Activated CD4-positive, alpha-beta memory T cell treated with anti-CD3 and anti-CD28 coated beads for 36 hours (primary cell): Measurements from ENCODE around the gene MOB2. TPM values are rescaled to one million over a fixed set of nuclear protein-coding genes. Genes with fewer than 3 reads are reported as not detected.

Experiments
- CTCF ChIA-PET: fragments of 350-600 bp; sonication (Branson Sonifier 250); formaldehyde crosslinking; loops from one replicate; lab custom pipeline; 2021; ENCODE audit warnings: antibody characterized with exemption, inconsistent platforms; lab: Charles Lee
- POLR2A ChIA-PET: fragments of 350-600 bp; sonication (Branson Sonifier 250); formaldehyde crosslinking; loops from one replicate; lab custom pipeline; 2021; ENCODE audit warnings: antibody characterized with exemption; lab: Charles Lee
- DNase-seq: peaks from one replicate; pipeline ENCODE4 v3.0.0-alpha.2; 2020
- H3K27ac Mint-ChIP-seq: one replicate; pipeline ENCODE4 v1.8.0; 2021; ENCODE audit warnings: mixed read lengths
- H3K27me3 Mint-ChIP-seq: one replicate; pipeline ENCODE4 v1.8.0; 2021; ENCODE audit warnings: mixed read lengths
- H3K36me3 Mint-ChIP-seq: one replicate; pipeline ENCODE4 v1.8.0; 2021; ENCODE audit warnings: mixed read lengths
- H3K4me1 Mint-ChIP-seq: one replicate; pipeline ENCODE4 v1.8.0; 2021; ENCODE audit warnings: low read depth, mixed read lengths
- H3K4me3 Mint-ChIP-seq: one replicate; pipeline ENCODE4 v1.8.0; 2021; ENCODE audit warnings: mild to moderate bottlenecking, mixed read lengths
- H3K9me3 Mint-ChIP-seq: one replicate; pipeline ENCODE4 v1.8.0; 2021; ENCODE audit warnings: mixed read lengths
- intact Hi-C: fragments of 100-400 bp; cut with micrococcal nuclease; formaldehyde crosslinking; loops from one replicate; pipeline ENCODE4 v1.15.1; 2023
- total RNA-seq, 2 experiments: library from RNA; stranded (reverse); gene quantifications; one replicate each; pipeline ENCODE4 v1.2.3, GENCODE V29; 2021

MOB2 gene
- total RNA-seq, 2 experiments from 2014 or later, result 15.9 to 17.9 TPM

DNA sequence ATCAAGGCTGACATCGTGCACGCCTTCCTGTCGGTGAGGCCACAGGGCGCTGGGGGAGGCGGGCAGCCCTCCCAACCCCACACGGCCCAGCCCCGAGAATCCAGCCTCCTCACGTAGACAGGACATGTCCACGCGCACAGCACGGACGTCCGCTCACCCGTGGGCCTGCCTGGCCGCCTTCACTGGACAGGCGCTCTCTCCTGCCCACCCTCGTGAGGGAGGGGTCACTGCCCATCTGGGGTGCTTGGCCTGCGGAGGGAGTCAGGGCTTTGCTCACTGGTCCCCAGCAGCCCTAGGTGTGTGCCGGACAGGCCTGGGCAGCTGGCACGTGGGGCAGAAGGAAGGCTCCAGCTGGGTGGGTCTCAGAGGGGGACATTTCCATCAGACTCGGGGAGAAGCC, 32.0 kb downstream of the MOB2 start:
- DNase-seq, result no peak
- ChIA-PET POLR2A (no interaction called here), CTCF (interaction anchor here (1.5 to 4.4 kb wide), 3 partner anchors 38 to 120 kb away, joined by 7 to 21 read pairs (median 8); no protein-coding TSS in a partner anchor)
- Mint-ChIP-seq H3K9me3 (no peaks in the 10 kb centered on the region), H3K27me3 (no peaks in the 10 kb centered on the region), H3K36me3 (no peaks in the 10 kb centered on the region), H3K27ac (no peak overlapping the region), H3K4me1 (no peaks in the 10 kb centered on the region), H3K4me3 (no peak overlapping the region)
- intact Hi-C loops, result no loop called here

DNA sequence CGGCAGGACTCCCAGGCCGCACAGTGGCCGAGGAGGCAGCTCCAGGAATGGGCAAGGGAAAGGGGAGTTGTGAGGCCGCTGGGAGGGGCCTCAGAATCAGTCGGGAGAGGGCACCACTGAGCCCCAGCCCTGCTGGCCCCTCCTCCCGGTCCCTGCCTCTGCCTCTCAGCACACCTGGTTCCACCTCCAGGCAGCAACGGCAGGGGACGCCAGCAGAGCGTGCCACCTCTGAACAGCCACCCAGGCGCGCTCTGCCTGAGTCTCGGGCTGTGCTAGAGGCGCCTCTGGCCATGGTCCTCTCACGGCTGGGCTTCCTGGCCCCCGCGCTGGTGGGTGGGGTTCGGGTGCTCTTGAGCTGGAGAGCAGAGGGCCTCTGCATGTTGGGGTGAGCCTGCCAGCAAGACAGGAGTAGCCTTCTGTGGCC, 33.0 kb downstream of the MOB2 start:
- no peaks in the 10 kb centered on the region for H3K9me3 Mint-ChIP-seq
- no peaks in the 10 kb centered on the region for H3K27me3 Mint-ChIP-seq
- intact Hi-C loops, result loop anchor here (1.0 to 2.0 kb wide), 2 partner anchors 63 to 121 kb away; no protein-coding TSS in a partner anchor
- no peak overlapping the region for H3K27ac Mint-ChIP-seq
- H3K36me3 Mint-ChIP-seq, result no peaks in the 10 kb centered on the region
- CTCF ChIA-PET, result interaction anchor here (1.5 to 4.4 kb wide), 3 partner anchors 39 to 121 kb away, joined by 7 to 21 read pairs (median 8); no protein-coding TSS in a partner anchor
- H3K4me1 Mint-ChIP-seq, result no peaks in the 10 kb centered on the region
- no peak overlapping the region for H3K4me3 Mint-ChIP-seq
- POLR2A ChIA-PET, result no interaction called here
- peak; percentile 83 for DNase-seq

DNA sequence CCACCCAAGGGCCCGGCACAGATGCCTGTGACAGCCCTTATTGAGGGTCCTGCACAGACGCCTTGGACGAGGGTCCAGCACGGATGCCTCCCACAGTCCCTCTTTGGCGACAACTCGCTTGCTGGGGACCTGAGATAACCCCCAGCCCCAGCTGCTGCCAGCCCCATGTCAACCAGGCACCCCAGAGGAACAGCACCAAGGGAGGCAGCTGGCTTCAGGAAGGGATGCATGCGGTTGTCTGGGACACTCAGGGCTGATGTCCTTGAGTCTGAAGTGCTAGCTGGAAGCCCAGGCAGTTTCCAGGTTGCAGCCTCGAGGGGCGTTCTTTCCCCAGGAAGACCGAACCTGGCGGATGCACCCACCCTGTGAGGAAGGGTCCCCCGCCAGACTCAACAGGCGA, 33.8 kb downstream of the MOB2 start:
- ChIA-PET CTCF (interaction anchor here (0.7 to 4.4 kb wide), 3 partner anchors 40 to 122 kb away, joined by 3 to 21 read pairs (median 8); no protein-coding TSS in a partner anchor), POLR2A (no interaction called here)
- Mint-ChIP-seq H3K36me3 (no peaks in the 10 kb centered on the region), H3K9me3 (no peaks in the 10 kb centered on the region), H3K4me3 (no peak overlapping the region), H3K27ac (no peak overlapping the region), H3K27me3 (no peaks in the 10 kb centered on the region), H3K4me1 (no peaks in the 10 kb centered on the region)
- intact Hi-C loops, result loop anchor here (1.0 to 2.0 kb wide), 2 partner anchors 64 to 122 kb away; no protein-coding TSS in a partner anchor
- DNase-seq, result no peak

DNA sequence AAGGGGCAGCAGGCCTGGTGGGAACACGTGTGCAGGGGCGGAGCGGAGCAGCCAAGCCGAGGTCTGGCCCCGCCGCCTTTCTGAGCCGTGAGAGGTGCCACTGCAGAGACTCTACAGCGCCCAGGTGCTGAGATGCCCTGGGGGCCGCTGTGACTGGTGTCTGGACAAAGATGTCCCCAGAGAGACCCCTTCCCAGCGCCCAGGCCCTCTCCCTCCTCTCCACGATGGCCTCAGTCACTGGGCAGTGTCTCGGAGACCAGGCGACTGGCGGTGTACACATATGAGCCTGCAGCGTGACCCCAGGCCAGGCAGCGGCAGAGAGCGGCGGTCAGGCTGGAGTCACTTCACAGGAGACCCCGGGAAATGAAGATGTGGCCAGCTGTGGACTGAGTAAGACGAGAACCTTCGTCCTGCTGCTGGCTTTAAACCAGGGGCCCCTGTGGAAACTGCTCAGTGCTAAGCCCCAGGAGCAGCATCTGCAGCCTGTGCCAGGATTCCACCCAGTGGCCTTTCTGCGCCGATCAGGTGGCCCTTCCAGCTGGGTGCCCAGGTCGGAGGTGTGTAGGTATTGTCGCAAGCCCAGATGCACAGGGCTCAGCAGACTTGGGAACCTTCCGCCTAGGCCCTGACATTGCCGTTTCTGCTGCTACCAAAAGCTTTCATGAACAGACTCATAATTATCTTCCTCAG, 34.7 kb downstream of the MOB2 start:
- intact Hi-C loops, result loop anchor here (2.0 kb wide), 1 partner anchor 65 kb away; no protein-coding TSS in a partner anchor
- H3K9me3 Mint-ChIP-seq, result no peaks in the 10 kb centered on the region
- H3K36me3 Mint-ChIP-seq, result no peaks in the 10 kb centered on the region
- POLR2A ChIA-PET, result interaction anchor here (0.6 kb wide), 1 partner anchor 123 kb away, joined by 3 read pairs; no protein-coding TSS in a partner anchor
- no peak overlapping the region for H3K4me3 Mint-ChIP-seq
- CTCF ChIA-PET, result interaction anchor here (4.4 kb wide), 1 partner anchor 123 kb away, joined by 21 read pairs; no protein-coding TSS in a partner anchor
- no peaks in the 10 kb centered on the region for H3K4me1 Mint-ChIP-seq
- no peaks in the 10 kb centered on the region for H3K27me3 Mint-ChIP-seq
- no peak for DNase-seq
- no peak overlapping the region for H3K27ac Mint-ChIP-seq

DNA sequence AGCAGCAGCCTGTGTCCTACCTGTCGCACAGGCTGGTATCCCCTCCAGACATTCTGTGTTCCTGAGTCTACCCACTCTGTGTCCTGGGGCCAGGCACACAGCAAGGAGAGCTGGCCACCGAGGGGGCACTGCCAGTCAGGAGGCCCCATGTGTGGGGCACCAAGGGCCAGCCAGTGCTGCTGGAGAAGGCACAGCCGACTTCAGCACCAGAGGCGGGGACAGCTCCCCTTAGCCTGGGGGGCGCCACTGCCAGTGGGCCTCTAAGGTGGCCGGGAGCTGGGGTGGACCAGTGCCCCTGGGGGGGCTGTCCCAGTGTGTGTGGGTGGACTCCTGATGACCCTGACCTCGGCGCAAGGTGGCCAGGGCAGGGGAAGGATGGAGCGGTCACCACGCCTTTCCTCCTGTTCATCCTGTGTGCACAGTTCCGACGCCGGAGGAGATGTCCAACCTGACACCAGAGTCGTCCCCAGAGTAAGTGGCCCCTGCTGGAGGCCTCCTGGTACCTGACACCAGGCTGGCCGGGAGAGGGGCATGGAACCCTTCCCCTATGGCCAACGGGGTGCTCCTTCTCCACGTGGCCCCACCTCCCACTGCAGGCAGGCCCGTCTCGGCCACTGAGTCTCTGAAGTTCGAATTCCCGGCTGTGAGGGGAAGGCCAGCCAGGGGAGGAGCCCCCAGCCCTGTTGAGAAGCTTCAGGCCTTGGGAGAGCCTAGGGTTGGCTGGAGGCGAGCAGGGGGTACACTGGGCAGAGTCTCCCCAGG, 35.4 kb downstream of the MOB2 start:
- intact Hi-C loops, result no loop called here
- H3K27me3 Mint-ChIP-seq, result no peaks in the 10 kb centered on the region
- no peaks in the 10 kb centered on the region for H3K36me3 Mint-ChIP-seq
- no peaks in the 10 kb centered on the region for H3K4me1 Mint-ChIP-seq
- no peak for DNase-seq
- CTCF ChIA-PET, result interaction anchor here (0.7 kb wide), 1 partner anchor 124 kb away, joined by 3 read pairs; no protein-coding TSS in a partner anchor
- no peaks in the 10 kb centered on the region for H3K9me3 Mint-ChIP-seq
- H3K4me3 Mint-ChIP-seq, result no peak overlapping the region
- H3K27ac Mint-ChIP-seq, result no peak overlapping the region
- POLR2A ChIA-PET, result no interaction called here

DNA sequence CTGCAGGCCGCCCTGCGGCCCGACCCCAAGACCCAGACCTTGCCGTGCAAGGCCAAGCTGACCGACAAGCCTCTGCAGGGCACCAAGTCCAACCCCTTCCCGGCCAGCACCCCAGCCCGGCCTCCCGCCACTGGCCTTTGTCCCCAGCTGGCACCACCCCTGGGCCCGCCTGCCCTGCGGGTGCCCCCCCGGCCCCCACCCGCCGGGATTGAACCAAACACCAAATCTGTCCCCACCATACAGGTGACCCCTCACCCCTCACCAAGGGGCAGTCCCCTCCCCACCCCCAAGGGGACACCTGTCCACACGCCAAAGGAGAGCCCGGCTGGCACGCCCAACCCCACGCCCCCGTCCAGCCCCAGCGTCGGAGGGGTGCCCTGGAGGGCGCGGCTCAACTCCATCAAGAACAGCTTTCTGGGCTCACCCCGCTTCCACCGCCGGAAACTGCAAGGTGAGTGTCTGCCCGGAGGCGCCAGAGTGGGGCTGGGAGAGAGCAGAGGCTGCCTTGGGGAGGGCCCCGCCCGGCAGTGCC, 36.2 kb downstream of the MOB2 start:
- no peaks in the 10 kb centered on the region for H3K36me3 Mint-ChIP-seq
- no peak for DNase-seq
- no peaks in the 10 kb centered on the region for H3K27me3 Mint-ChIP-seq
- no peak overlapping the region for H3K27ac Mint-ChIP-seq
- intact Hi-C loops, result no loop called here
- no peaks in the 10 kb centered on the region for H3K4me1 Mint-ChIP-seq
- ChIA-PET POLR2A (no interaction called here), CTCF (no interaction called here)
- no peak overlapping the region for H3K4me3 Mint-ChIP-seq
- H3K9me3 Mint-ChIP-seq, result no peaks in the 10 kb centered on the region

DNA sequence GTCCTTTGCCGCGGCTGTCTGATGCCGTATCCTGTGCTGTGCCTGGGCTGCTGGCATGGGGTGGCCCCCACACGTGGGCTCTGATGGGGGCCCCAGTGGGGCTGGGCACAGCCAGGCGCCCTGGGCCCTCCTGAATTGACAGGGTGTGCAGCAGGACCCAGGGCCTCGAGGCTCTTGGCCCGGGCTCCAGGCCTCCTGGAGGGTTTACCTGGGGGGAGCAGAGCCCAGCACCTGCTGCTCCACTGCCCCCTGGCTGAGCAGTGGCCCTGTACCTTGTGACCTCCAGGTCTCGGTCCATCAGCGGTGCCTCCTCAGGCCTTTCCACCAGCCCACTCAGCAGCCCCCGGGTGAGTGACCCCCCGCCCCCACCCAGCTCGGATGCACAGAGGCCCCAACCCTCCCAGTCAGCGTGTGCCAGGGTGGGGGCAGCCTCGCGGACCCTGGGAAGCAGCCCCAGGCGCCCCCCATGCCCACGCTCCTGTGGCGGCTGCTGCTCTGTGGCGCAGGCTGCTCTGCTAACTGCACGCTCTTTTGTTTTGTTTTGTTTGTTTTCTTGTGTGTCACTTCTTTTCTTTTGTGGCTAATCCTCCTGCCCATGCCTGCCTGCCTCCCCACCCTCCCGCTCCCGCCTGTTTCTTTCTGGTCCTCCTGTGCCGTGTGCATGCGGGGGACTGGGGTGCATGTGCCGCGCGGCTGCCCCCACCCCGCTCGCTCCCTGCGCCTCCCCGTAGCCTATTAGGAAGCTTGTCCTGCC, 36.9 kb downstream of the MOB2 start:
- H3K9me3 Mint-ChIP-seq, result no peaks in the 10 kb centered on the region
- no peak overlapping the region for H3K4me3 Mint-ChIP-seq
- H3K27ac Mint-ChIP-seq, result no peak overlapping the region
- H3K4me1 Mint-ChIP-seq, result no peaks in the 10 kb centered on the region
- ChIA-PET POLR2A (no interaction called here), CTCF (no interaction called here)
- intact Hi-C loops, result no loop called here
- DNase-seq, result no peak
- H3K36me3 Mint-ChIP-seq, result no peaks in the 10 kb centered on the region
- no peaks in the 10 kb centered on the region for H3K27me3 Mint-ChIP-seq

DNA sequence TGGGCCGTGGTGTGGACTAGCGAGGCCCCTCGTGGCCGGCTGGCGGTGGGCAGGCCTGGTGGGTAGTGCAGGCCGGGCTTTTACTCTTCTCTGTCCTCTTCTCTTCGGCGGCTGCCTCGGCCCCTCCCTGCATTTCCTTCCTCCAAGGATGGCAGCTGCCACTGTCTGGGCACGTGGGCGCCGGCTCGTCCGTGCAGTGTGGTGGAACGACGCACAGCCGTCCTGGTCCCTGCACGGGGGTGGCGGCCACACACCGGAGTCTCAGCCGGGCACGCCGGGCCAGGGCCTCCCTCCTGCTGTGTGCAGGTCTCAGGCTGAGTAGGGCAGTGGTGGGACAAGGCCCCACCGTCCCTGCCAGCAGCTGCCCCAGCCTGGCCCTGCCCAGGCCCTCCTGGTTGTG, 37.7 kb downstream of the MOB2 start:
- intact Hi-C loops, result no loop called here
- no peak for DNase-seq
- ChIA-PET CTCF (no interaction called here), POLR2A (no interaction called here)
- H3K4me3 Mint-ChIP-seq, result no peak overlapping the region
- no peaks in the 10 kb centered on the region for H3K36me3 Mint-ChIP-seq
- no peak overlapping the region for H3K27ac Mint-ChIP-seq
- no peaks in the 10 kb centered on the region for H3K27me3 Mint-ChIP-seq
- H3K4me1 Mint-ChIP-seq, result no peaks in the 10 kb centered on the region
- H3K9me3 Mint-ChIP-seq, result no peaks in the 10 kb centered on the region

DNA sequence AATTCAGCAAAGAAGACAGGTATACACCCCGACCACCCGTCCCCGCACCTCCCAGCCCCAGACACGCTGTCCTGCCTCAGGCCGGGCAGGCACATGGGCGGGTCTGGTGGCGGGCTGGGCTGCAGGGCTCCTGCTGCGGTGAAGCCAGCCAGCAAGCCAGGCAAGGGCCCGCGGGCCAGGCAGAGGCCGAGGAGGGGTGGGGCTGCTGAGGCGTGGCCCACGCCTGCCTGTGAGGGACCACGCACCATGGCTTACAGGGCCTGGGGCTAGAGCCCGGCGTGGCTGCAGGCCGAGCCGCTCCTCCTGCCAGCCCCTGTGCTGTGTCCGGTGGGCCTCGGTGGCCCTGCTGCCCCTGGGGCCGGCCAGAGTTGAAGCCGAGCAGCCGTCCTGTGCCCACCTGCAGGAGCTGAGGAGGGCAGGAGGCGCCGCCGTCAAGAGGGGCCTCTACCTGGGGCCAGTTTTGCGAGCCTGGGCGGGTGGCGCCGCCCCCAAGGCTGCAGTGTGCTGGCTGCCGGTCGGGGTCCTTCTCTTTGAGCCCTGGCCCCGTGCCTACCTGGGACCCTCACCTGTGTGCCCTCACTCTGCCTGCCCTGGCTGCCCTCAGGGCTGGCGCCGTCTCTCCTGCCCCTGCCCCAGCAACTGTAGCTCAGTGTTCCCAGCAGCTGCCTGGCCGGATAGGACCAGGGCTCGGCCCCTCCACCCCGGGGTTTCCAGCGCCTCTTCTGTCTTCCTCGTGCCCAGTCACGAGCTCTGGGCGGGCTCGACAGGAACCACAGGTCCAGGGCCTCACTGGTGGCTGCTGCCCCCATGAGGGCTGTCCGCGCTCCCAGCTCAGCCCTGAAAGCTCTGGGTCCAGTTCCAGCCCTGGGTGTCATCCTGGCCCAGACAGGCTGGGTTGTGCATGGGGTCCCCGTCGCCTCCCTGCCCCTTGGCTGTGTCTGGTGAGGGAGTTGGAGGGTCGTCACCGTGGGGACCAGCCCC, 38.4 kb downstream of the MOB2 start:
- intact Hi-C loops, result no loop called here
- ChIA-PET CTCF (no interaction called here), POLR2A (no interaction called here)
- DNase-seq, result no peak
- H3K27ac Mint-ChIP-seq, result no peak overlapping the region
- no peaks in the 10 kb centered on the region for H3K9me3 Mint-ChIP-seq
- no peaks in the 10 kb centered on the region for H3K36me3 Mint-ChIP-seq
- no peaks in the 10 kb centered on the region for H3K4me1 Mint-ChIP-seq
- no peaks in the 10 kb centered on the region for H3K27me3 Mint-ChIP-seq
- no peak overlapping the region for H3K4me3 Mint-ChIP-seq

DNA sequence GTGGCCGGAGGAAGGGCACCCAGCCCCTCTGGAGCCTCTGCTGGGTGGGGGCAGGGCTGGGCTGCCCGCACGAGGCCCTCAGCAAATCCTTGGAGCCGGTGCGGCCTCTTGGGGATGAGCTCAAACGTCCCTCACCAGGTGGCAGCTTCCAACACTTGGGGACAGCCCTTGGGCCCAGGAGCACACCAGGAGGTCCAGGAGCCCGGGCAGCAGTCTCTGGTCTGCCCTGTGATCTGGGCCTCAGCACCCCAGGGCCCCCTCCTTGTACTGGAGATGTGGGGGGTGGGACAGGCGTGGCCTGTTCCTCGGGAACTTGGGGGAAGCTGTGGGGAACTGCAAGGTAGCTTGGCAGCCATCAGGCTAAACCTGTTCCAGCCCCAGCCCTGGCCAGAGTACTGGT, 40.0 kb downstream of the MOB2 start:
- POLR2A ChIA-PET, result no interaction called here
- CTCF ChIA-PET, result no interaction called here
- no peak overlapping the region for H3K27ac Mint-ChIP-seq
- intact Hi-C loops, result no loop called here
- no peaks in the 10 kb centered on the region for H3K9me3 Mint-ChIP-seq
- H3K36me3 Mint-ChIP-seq, result no peaks in the 10 kb centered on the region
- no peak overlapping the region for H3K4me3 Mint-ChIP-seq
- no peaks in the 10 kb centered on the region for H3K4me1 Mint-ChIP-seq
- H3K27me3 Mint-ChIP-seq, result no peaks in the 10 kb centered on the region
- DNase-seq, result no peak
